Gastrocnemius medialis (tissue), 4 donors: ENCODE data around the gene AK3.

Source experiments
- POLR2A ChIP-seq, 2 donors: fragments of 450-650 bp; IDR thresholded peaks; one replicate each; pipeline ENCODE4 v1.6.1; 2017; ENCODE audit warnings: antibody characterized with exemption in 2 of 2, mild to moderate bottlenecking in 2 of 2, moderate library complexity in 2 of 2
- TF ChIP-seq, protein P1 (sequence below), 5 experiments: fragments of 450-650 bp in 3 of 5; fragments of 200-600 bp in 2 of 5; sonication (generic) in 2 of 5; IDR thresholded peaks in 4 of 5; conservative IDR thresholded peaks in 1 of 5; 1 replicate in 4 of 5; 2 replicates in 1 of 5; pipeline ENCODE4 v1.5.1; 2016 to 2019; ENCODE audit warnings: antibody characterized with exemption in 5 of 5, mild to moderate bottlenecking in 3 of 5, moderate library complexity in 3 of 5

DNA sequence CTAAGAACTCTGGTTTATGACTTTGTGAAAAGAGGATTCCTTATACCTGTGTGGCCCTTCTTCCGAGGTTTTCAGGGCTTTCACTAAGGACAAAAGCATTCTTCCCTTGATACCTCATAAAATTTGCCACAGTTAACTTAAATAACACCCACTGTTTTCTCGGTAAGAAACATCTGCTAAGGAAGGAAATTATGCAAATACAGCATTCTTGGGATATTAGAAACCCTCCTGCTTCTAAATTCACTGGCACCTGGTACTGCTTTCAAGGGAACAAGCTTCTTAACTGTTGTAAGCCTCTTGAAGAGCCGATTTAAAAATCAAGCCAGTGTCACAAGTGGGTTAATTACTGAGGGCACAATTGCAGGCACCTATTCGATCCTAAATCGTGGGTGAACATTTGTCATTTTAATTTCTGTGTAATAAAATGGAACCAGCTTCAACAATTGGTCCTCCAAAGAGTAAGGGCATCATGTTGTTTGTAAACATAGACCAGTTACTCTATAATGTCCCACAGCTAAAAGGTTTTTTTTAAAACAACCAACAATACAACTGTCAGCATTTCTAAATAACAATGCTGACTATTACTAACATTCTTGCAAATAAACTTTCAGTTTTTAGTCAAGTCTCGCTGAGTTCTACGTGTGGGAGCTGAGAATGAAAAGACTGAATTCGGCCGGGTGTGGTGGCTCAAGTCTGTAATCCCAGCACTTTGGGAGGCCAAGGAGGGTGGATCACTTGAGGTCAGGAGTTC, 26.6 kb downstream of the AK3 start:
- TF ChIP-seq, protein P1, sequence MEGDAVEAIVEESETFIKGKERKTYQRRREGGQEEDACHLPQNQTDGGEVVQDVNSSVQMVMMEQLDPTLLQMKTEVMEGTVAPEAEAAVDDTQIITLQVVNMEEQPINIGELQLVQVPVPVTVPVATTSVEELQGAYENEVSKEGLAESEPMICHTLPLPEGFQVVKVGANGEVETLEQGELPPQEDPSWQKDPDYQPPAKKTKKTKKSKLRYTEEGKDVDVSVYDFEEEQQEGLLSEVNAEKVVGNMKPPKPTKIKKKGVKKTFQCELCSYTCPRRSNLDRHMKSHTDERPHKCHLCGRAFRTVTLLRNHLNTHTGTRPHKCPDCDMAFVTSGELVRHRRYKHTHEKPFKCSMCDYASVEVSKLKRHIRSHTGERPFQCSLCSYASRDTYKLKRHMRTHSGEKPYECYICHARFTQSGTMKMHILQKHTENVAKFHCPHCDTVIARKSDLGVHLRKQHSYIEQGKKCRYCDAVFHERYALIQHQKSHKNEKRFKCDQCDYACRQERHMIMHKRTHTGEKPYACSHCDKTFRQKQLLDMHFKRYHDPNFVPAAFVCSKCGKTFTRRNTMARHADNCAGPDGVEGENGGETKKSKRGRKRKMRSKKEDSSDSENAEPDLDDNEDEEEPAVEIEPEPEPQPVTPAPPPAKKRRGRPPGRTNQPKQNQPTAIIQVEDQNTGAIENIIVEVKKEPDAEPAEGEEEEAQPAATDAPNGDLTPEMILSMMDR (IDR thresholded peaks at IDR 0.05 in 4 of 5, conservative IDR thresholded peaks at IDR 0.05 in 1 of 5): no peak
- TF ChIP-seq POLR2A (IDR thresholded peaks at IDR 0.05): no peak
